ENCODE measurements around the gene PCIF1.
"Not testable (repeated sequence)": the region's sequence is repeated elsewhere in the genome, so short reads cannot be mapped to it uniquely, and the experiment has no call there.

The PCIF1 gene

DNA sequence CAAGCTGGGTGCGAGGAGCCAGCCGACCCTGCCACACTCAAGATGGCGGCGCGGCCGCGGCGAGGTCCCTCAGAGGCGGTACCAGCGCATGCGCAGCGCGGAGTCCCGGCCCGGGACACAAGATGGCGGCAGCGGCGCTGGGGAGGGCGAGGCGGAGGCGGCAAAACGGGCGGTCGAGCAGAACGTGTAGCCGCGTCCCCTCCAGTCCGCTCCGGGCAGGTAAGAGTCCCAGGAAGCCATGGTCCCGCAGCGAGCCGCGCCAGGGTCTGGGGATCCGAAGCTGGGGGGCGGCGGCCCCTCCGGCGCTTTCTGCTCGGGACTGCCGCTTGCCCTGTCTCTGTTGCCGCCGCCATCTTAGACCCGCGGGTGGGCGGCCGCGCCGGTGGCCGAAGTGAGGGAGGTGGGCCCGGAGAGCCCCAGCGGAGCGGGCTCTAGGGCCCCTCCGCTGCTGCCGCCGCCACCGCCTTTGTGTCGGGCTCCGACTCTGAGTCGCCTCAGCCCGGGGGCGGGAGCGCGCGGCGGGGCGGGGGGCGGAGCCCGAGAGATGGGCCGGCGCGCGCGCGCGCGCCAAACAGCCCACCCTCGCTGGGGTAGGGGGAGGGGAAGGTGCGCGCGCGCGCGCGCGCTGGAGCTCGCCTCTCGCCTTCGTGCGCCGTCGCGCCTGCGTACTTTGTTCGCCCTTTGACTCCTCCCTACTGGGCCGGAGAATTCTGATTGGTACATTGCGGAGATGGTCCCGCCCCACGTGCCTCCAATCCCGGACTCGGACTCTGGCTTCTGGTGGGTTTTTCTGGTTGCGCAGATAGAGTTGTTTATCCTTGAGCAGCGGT lies at the start of gene PCIF1:
TSS of gene PCIF1 (plus strand) at position 98 of the 830 bp plus-strand sequence. CDS start 4,317 bp downstream, outside the sequence.
- DNase-seq = peak; percentile 90 to 96

DNA sequence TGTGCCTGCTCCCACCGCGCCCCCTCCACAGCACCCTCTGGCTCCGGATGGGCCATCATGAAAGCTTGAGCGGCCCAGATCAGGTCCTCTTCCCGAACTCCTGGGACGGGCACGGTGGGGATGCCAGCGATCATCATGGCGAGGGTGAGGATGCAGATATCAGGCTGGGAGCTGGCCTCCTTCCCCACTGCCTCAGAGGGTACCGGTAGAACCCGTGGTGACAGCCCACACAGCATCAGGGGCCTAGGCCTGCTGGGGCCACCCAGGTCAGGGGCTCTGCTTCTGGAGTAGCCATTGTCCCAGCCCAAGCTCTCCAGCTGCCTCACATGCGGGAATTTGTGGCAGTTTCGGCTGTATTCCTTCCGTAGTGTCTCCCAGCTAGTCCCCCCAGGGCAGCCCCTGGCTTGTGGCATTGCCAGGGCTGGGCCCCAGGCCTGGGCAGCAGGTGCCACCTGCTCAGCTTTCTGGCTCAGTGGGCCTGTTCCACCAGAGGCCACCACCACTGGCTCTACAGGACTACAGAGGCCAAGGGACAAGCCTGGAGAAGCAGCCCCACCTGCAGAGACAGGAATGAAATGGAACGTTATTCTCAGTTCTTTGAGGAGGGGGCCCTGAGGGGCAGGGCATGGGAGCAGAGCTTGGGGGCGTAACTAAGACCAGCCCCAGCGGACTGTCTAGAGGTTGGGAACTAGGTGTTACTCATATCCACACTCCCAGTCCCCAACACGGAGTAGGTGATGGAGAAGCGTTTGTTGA lies 47.7 kb upstream of the PCIF1 start:
- no peak for DNase-seq

DNA sequence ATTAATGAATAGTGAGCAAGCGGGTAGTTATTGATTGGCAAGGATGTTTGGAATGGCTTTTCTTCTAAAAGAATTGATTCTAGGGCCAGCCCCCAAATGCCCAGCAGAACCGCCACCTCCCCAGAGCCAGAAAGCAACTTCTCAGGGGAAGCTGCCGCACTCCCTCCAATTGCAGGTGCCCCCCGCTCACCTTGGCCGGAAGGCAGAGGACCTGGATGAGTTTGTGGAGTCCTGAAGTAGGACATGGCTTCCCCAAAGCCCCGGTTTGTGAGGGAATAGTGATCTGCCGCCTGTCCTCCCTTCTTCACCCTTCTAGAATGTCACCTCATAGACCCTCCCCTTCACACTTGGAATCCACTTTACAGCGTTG lies 47.2 kb upstream of the PCIF1 start, which contains the start of gene SPATA25:
TSS of gene SPATA25 (minus strand) at position 277 of the 370 bp plus-strand sequence. CDS start at position 245, 32 bp downstream.
- DNase-seq = no peak

DNA sequence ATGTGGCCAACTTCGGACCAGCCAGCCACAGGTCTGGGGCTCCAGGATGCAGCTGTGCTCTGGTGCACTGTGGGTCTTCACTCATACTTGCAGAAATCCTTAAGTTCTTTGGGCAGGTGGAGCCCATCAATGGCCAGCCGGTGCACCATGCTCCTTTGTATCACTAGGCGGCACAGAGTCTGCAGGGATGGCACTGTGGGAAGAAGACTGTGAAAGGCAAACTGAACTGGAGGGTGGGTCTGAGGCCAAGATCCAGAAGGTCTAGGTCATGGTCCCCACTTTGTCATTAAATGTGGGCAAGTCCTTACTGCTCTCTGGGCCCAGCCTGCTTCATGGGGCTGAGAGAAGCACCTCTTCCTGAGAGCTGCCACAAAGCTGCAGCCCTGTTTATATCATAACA lies 45.8 kb upstream of the PCIF1 start:
- DNase-seq = no peak

DNA sequence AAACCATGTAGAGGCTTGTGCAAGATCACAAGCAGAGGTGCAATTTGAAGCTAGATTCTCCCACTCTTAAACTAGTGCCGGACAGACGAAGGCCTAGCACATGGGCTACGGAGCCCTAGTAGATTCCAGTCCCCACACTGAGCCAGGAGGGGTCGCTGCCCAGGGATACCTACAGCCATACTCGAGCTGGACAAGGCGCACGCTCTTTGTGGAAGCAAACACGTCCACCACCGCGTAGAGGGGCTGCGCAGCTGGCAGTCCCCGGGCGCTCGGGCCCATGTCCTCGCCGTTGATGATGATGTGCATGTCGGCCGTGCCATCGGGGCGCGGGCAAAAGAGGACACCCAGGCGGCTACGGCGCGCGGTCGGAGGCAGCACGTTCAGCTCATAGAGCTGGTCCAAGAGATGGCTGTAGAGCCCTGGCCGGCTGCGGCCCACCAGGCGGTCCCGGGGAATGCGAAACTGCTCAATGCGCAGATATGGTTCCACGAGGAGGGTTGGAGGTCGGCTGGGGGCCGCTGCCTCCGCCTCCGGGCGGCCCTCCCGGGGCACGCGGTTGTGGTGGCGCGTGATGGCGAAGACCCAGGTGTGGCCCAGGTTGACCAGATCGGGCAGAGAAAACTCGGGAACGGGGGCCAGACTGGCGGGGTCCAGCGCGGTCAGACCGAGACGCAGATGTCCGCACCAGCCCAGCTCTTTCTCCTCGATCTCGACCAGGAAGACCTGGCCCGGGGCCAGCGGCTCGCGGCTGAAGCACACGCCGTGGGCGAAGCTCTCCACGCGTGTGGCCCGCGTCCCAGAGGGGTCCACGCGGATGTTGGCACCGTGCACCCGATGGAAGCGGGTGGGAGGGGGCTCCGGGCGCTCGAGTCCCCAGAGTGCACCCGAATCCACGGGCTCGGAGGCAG lies 44.2 kb upstream of the PCIF1 start:
- peak in 1 of 2 experiments; percentile 54 for DNase-seq

DNA sequence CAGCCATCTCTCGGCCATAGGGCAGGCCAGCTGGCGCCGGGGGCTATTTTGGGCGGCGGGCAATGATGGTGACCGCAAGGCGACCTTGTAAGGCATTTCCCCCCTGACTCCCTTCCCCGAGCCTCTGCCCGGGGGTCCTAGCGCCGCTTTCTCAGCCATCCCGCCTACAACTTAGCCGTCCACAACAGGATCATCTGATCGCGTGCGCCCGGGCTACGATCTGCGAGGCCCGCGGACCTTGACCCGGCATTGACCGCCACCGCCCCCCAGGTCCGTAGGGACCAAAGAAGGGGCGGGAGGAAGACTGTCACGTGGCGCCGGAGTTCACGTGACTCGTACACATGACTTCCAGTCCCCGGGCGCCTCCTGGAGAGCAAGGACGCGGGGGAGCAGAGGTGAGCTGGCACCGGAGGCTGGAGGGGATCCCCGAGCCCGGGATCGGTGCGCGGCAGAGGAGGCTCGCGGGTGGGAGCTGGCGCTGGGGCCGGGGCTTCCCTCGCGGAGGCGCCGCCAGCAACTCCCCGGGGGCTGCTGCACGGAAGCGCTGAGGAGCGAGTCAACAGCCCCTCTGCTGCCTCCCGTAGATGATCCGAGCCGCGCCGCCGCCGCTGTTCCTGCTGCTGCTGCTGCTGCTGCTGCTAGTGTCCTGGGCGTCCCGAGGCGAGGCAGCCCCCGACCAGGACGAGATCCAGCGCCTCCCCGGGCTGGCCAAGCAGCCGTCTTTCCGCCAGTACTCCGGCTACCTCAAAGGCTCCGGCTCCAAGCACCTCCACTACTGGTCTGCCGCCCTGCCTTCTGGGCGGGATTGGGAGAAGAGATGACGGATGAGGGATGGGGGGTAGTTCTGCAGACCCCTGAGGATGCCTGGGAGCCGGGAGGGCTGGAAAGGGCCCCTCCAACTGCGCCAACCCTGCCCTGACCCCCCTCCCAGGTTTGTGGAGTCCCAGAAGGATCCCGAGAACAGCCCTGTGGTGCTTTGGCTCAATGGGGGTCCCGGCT lies 43.2 kb upstream of the PCIF1 start, which contains the start of the genes CTSA and NEURL2:
TSS of gene CTSA (plus strand) at position 351 of the 999 bp plus-strand sequence. CDS start at position 585, 234 bp downstream.
TSS of gene NEURL2 (minus strand) at position 224 of the 999 bp plus-strand sequence. CDS start at position 7, 217 bp downstream.
- peak in 1 of 2 experiments; percentile 57 for DNase-seq

DNA sequence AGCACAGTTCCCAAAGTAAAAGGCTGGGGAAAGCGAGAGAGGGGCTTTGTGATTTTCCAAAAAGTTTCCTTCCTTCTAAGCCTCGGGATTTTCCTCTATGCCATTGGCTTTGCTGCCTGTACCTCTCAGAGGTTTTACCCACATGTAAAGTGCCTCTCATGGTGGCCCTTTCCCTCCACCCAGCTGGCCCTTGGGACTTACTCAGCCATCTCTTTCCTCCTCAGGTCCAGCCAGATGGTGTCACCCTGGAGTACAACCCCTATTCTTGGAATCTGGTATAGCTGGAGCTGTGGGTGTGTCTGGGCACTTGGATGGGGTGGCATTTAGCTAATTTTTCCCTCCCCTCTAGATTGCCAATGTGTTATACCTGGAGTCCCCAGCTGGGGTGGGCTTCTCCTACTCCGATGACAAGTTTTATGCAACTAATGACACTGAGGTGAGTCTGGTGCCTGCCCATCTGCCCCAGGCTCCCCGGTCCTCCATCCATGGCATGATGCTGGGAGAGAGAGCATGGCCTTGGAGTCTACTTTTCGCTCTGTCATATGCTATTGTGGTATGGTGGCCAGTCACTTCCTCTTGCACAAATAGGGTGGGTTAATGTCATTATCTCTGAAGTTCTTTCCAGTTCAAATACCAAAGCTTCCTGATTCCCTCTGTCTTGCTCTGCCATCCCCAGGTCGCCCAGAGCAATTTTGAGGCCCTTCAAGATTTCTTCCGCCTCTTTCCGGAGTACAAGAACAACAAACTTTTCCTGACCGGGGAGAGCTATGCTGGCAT lies 42.2 kb upstream of the PCIF1 start:
- no peak for DNase-seq

DNA sequence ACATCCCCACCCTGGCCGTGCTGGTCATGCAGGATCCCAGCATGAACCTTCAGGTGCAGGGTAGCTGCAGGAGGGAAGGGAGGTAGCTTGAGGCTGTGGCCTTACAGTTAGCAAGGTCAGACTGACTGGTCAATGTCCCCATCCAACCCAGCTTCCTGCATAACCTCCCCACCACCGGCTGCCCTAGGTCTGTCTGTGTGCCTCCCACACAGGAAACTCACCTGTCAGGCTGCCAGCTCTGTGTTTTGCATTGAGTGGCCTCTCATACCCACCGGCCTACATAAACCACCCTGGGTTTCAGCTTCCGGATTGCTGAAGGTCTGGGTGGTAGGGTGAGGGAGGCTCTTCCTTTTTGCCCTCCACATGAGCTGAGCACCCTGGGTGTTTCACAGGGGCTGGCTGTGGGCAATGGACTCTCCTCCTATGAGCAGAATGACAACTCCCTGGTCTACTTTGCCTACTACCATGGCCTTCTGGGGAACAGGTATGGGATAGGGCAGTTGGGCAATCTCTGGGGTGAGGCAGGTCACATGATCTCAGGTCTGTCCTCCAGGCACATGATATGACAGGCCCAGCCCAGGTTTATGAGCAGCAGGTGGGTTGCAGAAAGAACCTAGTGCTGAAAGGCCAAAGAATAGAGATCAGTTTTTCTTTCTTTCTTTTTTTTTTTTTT lies 41.5 kb upstream of the PCIF1 start:
- no peak for DNase-seq

DNA sequence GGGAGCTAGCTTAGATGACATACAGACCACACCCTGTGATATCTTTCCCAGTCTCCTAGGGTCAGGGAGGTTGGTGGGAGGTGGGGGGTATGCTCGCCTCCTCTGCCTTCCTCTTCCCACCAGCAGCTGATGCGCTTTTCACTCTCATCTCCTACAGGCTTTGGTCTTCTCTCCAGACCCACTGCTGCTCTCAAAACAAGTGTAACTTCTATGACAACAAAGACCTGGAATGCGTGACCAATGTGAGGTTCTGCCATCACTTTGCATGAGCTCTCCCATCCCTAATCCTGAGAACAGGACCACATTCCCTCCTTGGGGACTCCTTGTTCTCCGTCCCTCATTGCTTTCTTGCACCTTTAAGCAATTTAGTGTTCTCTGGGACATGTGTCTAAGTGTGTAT lies 40.7 kb upstream of the PCIF1 start:
- DNase-seq = no peak

DNA sequence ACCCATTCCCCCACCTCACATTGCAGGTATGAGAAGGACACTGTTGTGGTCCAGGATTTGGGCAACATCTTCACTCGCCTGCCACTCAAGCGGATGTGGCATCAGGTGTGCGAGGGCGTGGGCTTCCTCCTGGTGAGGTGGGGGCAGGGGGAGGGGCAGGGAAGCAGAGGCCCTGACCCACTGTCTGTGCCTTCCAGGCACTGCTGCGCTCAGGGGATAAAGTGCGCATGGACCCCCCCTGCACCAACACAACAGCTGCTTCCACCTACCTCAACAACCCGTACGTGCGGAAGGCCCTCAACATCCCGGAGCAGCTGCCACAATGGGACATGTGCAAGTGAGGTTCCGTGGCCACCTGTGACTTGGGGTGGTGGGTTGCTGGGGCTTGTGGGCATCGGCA lies 39.7 kb upstream of the PCIF1 start:
- DNase-seq = no peak

DNA sequence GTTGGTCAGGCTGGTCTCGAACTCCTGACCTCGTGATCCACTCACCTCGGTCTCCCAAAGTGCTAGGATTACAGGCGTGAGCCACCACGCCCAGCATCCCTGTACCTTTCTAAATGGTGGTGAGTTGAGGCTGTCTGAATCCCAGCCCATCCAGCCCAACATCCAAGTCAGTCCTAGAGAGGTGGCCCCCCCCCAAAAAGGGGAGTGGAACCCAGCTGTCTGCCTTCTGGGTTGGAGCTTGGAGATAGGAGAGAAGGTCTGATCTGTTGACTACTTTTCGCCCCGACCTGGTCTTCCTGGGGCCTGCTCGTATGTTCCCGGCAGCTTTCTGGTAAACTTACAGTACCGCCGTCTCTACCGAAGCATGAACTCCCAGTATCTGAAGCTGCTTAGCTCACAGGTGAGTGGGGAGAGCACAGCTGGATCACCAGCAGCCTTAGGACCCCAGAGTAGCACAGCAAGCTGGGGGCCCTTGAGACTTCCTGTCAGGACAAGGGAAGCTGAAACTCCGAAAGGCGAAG lies 37.8 kb upstream of the PCIF1 start:
- DNase-seq = no peak

DNA sequence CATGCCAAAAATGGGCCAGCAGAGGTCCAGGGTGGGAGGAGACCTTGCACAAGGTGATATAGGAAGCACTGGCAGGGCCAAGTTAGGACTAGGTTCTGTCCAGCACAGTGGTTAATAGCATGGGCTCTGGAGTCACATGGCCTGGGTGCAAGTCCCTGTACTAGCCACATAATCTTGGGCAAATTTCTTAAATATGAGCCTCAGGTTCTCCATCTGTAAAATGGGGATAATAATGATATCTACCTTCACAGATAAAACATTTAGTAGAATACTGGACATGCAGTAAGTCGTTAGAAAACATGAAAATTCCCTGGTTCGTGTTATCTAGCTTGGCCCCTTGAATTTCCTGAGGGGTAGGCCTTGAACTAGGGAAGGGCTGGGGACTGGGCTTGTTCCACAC lies 37.2 kb upstream of the PCIF1 start:
- no peak for DNase-seq

DNA sequence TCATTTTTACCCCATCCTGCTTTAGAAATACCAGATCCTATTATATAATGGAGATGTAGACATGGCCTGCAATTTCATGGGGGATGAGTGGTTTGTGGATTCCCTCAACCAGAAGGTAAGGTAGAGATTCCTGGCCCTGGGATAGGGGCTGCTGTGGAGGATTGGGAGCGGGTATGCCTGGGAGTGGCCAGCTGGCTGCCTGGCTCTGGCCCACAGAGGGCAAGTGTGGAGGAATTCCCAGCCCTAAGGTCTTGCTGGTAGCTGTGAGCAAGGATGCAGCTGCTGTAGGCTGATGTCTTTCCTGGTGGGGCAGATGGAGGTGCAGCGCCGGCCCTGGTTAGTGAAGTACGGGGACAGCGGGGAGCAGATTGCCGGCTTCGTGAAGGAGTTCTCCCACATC lies 36.8 kb upstream of the PCIF1 start:
- no peak for DNase-seq

DNA sequence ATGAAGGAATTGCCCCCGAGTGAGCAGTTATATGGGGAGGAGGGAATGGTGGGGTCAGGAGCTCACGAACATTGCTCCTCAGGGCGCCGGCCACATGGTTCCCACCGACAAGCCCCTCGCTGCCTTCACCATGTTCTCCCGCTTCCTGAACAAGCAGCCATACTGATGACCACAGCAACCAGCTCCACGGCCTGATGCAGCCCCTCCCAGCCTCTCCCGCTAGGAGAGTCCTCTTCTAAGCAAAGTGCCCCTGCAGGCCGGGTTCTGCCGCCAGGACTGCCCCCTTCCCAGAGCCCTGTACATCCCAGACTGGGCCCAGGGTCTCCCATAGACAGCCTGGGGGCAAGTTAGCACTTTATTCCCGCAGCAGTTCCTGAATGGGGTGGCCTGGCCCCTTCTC lies 36.2 kb upstream of the PCIF1 start:
- DNase-seq = no peak

DNA sequence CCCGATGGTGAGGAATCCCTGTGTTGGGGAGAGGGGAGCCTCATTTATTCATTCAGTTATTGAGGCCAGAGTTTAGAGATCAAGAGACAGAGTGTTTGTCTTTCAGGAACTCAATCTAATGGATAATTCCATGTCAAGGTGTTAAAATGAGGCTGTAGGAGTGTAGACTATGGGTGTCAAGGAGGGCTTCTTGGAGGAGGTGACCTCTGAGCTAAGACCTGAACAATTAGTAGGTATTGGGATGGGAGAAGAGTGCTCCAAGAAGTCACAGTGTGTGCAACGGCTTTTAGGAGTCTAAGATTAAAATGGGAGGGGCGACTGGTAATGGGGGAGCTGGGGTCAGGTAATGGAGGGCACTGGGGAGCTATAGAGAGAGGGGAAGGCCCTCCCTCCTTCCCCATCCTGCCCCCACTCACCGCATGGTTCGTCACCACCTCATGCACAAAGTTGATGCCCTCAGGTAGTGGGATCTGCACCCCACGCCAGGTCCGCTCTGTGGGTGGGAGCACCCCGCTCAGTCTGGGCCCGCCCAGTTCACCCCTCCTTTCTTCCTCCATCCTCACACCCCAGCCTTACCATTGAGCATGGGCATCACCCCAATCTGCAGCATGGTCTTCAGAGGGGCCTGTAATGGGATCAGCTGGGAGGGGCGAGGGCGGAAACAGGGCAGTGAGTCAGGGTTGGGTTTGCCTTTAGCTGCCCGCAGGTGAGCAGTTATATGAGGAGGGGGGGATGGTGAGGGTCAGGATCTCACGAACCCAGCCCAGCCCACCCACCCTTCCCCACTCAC lies 35.2 kb upstream of the PCIF1 start:
- DNase-seq = no peak

DNA sequence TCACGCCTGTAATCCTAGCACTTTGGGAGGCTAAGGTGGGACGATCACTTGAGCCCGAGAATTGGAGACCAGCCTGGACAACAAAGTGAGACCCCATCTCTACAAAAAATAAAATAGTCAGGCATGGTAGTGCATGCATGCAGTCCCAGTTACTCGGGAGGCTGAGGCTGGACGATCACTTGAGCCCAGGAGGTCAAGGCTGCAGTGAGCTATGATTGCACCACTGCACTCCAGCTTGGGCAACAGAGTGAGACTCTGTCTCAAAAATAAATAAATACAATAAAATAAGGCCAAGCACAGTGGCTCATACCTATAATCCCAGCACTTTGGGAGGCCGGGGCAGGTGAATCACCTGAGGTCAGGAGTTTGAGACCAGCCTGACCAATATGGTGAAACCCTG lies 33.2 kb upstream of the PCIF1 start:
- not testable (repeated sequence) for DNase-seq

DNA sequence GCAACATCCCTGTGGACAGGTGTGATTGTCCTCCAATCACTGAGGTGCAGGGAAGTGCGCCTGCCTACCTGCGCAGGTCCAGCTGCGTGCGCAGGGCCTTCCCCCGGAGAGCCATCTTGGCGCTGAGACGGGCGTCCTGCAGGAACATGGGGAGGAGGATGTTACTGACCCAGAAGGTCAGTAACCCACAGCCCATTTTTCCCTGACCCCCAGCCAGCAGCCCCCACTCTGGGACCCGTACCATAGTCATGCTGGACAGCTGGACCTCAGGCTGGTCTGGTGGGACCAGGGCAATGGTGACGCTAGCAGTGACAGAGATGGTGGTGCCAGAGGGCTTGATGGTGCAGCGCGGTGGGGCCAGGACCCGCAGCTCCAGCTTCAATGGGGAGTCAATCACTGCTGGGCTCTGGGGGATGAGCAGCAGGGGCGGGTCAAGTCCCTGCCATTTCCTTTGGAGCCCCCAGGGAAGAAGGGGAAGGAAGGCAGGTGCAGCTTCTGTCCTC lies 32.2 kb upstream of the PCIF1 start:
- no peak for DNase-seq
